Astrocyte (in vitro differentiated cells and primary cell): ENCODE data around the gene ARIH1.
"Not testable (repeated sequence)": the region's sequence is repeated elsewhere in the genome, so short reads cannot be mapped to it uniquely, and the experiment has no call there.

Source experiments
- EZH2 ChIP-seq: IDR thresholded peaks from 2 replicates; pipeline ENCODE4 v1.6.1; 2012; ENCODE audit warnings: mild to moderate bottlenecking, low read length, inconsistent platforms; ENCODE audit not compliant: insufficient read depth
- TF ChIP-seq, protein P1 (sequence below): IDR thresholded peaks from 2 replicates; pipeline ENCODE4 v1.5.1; 2011; ENCODE audit warnings: low read depth, mild to moderate bottlenecking, inconsistent platforms, low read length, moderate library complexity; ENCODE audit not compliant: insufficient read depth

DNA sequence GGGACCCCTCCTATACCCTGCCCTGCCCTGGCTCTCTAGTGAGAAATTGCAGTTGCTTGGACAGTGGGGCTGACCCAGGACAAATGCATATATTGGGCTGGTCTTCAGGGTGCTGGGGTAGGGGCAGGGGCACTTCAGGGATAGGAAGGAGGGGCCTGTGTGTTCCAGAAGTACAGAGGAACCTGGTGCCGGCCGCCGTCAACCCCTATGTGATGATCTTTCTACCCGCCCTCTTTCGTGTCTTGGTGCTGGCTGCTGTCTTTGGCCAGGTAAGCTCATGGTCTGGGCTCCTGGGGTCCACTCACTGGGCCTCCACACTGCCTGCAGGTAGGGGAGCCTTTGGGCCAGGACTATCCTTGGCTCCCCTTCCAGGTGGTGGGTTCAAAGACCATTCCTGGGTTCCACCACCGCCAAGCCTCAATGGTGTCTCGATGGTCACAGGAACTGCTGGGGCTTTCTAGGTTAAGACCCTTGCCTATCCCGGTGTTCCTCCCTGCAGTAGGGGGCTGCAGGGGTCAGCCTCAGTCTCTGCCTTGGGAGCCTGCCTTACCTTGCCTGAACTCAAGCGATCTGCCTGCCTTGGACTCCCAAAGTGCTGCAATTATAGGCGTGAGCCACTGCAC, 174.6 kb downstream of the ARIH1 start:
- TF ChIP-seq, protein P1, sequence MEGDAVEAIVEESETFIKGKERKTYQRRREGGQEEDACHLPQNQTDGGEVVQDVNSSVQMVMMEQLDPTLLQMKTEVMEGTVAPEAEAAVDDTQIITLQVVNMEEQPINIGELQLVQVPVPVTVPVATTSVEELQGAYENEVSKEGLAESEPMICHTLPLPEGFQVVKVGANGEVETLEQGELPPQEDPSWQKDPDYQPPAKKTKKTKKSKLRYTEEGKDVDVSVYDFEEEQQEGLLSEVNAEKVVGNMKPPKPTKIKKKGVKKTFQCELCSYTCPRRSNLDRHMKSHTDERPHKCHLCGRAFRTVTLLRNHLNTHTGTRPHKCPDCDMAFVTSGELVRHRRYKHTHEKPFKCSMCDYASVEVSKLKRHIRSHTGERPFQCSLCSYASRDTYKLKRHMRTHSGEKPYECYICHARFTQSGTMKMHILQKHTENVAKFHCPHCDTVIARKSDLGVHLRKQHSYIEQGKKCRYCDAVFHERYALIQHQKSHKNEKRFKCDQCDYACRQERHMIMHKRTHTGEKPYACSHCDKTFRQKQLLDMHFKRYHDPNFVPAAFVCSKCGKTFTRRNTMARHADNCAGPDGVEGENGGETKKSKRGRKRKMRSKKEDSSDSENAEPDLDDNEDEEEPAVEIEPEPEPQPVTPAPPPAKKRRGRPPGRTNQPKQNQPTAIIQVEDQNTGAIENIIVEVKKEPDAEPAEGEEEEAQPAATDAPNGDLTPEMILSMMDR: not testable (repeated sequence)
- not testable (repeated sequence) for TF ChIP-seq EZH2
